Left hindlimb (tissue), 1 donor: ENCODE data around the gene SCAPER.
"Not testable (repeated sequence)": the region's sequence is repeated elsewhere in the genome, so short reads cannot be mapped to it uniquely, and the experiment has no call there.

Experiments used
- DNase-seq: peaks from one replicate; pipeline ENCODE4 v3.0.0-alpha.2; 2018

Gene SCAPER

DNA sequence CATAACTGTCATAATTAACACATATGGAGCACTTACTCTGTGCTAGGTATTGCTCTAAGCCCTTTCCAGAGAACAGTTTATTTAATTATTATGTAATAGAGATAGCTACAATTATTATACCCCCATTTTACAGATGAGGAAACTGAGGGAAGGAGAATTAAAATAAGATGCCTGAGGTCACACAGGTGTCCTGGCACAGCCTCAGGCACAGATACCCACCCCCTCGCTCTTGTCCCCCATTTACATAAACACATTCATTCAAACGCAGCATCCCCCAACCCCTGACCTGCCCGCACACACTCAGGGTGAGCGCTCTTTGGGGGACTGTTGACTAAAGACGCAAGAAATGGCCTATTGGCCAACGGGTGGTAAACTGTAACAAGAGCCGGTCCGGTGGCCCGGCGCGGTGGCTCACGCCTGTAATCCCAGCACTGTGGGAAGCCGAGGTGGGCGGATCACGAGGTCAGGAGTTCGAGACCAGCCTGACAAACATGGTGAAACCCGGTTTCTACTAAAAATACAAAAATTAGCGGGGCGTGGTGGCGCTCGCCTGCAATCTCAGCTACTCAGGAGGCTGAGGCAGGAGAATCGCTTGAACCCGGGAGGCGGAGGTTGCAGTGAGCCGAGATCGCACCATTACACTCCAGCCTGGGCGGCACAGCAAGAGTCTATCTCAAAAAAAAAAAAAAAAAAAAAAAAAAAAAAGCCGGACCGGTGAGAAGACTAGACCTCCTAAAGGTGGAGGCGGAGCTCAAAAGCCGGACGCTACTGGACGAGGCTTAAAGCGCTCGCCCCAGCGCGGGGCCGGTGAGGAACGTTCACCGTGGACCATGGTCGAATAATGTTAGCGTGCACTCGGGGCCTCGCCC is 570.5 kb downstream of the SCAPER start:
- DNase-seq: no peak

GRCh38 chr15:76333720-76334437 is 571.3 kb downstream of the SCAPER start:
- DNase-seq: no peak

DNA sequence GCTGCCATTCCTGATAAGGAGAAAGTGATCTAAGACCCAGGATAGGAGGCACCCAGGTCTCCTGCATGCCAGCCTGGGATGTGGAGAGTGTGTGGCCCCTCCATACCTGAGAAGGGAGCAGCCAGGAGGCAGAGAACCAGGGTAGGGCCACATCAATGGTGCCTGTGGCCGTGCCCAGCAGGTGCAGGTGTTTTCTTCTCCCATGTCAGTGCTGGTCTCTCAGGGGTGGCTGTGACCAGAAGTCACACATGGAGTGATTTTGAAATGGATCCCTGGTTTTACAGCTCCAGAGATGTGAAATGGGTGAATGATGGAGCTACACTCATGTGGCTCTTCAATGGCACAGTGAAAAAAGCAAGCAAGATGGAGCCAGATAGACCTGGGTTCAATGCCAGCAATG is 571.8 kb downstream of the SCAPER start:
- no peak for DNase-seq

GRCh38 chr15:76332796-76333195 is 572.3 kb downstream of the SCAPER start:
- DNase-seq: no peak

- no peak for DNase-seq
Measured at GRCh38 chr15:76330080-76330680, 575.0 kb downstream of the SCAPER start.

DNA sequence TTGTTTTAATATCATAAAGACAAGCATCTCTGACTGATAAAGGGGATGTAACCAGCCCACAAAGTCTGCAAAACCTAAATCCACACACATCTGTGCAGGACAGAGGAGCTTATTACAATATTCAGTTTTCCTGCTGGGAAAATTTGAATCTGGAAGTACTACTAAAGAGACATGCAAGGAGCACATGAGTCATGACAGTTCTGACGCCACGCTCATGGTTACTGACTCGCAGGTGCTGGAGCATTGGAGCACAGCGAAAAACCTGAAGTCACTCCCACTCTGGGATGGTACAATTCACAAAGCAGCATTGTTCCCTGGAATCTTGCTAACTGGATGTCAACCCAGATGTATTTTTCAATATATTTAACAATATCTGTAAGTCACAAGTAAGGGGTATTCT is 576.2 kb downstream of the SCAPER start:
- no peak for DNase-seq

- no peak for DNase-seq
Measured at GRCh38 chr15:76328106-76328696, 576.9 kb downstream of the SCAPER start.

DNA sequence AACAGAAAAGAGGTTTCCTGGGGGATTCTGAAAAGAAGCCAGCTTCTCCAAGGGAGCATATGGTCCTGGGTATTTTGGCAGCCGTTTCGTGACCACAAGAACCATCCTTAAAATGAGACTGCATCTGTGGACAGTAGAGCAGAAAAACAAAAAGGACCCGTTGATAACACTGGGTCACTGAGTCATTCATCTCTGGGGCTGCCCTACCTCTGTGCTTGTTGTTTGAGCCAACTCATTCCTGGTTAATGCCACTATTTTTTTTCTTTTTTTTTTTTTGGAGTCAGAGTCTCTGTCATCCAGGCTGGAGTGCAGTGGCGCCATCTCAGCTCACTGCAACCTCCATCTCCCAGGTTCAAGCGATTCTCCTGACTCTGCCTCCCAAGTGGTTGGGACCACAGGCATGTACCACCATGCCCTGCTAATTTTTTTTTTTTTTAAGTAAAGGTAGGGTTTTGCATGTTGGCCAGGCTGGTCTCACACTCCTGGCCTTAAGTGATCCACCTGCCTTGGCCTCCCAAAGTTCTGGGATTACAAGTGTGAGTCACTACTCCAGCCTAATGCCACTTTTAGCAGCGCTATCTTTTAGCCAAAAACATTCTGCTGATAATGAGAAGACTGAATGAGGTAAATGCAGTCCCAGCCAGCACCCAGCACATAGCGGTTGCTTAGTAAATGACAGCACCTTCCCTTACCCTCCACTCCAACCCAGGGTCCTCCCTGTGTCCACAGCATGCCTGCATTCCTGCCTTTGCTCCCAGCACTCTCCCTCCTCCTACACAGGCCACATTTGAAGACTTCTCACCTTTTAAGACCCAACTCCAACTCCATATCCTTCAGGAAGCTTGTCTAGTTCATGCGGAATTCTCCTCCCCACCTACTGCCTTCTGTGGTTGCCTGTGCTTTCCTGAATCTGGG is 577.7 kb downstream of the SCAPER start:
- DNase-seq: no peak

GRCh38 chr15:76325704-76326103 is 579.4 kb downstream of the SCAPER start:
- DNase-seq: no peak

GRCh38 chr15:76324066-76324465 is 581.1 kb downstream of the SCAPER start:
- no peak for DNase-seq

- DNase-seq: no peak
Measured at GRCh38 chr15:76321602-76322001, 583.5 kb downstream of the SCAPER start.

GRCh38 chr15:76321171-76321570 is 584.0 kb downstream of the SCAPER start:
- DNase-seq: no peak

DNA sequence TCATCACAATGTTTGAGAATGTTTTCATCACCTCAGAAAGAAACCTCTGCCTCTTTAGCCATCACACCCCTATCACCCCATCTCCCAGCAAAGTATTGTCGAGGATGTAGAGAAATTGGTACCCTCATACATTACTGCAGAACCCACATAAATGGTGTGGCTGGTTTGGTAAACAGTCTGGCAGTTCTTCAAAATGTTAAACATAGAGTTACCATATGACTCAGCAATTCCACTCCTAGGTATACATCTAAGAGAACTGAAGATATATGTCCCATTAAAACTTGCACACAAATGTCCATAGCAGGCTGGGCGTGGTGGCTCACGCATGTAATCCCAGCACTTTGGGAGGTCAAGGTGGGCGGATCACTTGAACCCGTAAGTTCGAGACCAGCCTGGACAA is 585.1 kb downstream of the SCAPER start:
- no peak for DNase-seq

GRCh38 chr15:76313731-76314130 is 591.4 kb downstream of the SCAPER start:
- DNase-seq: no peak

GRCh38 chr15:76313175-76313567 is 592.0 kb downstream of the SCAPER start:
- not testable (repeated sequence) for DNase-seq

DNA sequence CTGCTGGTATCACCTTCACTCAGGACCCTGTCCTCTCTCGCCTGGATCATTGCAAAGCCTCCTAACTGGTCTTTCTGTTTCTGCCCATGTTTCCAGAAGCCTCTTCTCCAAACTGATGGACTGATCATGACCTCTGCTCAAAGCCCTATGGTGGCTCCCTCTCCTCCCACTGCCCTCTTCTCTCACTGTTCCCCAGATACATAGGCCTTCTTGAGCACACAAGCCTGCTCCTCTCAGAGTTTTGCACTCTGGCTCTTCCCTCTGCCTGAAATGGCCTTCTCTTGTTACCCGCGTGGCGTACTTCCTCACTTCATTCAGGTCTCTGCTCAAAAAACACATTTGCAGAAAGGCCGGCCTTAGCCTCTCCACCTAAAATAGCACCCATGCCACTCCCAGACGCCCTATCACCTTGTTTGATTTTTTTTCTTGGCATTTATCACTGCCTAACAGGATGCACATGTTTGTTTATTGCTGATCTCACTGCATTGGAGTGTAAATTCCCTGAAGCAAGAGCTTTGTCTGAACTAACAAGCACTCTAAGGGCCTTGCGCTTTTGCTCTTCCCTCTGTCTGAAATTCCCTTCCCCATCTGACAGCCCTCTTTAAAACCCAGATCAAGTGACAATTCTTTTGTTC is 592.5 kb downstream of the SCAPER start:
- DNase-seq: no peak

DNA sequence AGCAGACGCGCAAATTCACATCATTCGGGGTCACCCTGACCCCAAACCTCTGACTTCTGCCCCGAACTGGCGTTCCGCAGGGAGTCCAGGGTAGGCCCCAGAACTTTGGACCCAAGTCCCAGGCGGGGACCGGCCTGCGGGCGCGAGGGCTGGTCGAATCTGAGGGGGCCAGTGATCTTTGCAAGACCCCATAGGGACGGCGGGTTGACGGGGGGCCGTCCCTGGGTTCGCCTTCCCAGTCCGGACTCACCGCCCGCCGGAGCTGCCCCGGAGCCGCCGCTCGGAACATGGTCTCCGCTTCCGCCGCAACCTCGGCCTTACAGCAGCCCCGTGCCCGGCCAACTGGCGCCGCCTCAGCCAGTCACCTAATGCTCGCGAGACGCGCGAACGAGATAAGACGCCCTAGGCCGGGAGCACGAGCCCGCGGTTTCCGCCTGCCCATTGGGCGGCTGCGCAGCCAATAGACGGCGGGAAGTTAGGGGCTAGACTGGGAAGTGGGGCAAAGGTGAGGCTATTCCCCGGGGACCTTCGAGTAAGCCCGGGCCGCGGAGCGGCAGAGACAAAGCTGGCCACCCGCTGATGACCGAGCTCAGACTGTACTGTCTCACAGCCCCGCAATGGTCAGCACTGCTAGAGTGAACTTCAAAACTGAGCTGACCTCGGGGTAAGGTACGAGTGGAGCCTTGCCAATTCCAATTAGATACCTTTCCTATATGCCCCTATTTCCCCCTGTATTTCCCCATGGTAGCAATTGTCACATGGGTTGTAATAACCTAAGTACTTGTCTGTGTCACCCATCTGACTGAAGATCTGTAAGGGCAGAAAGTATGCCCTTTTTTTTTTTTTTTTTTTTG is 593.8 kb downstream of the SCAPER start, which contains the start of gene ETFA:
ETFA (minus strand) TSS at position 370 of the 854 bp plus-strand sequence; CDS start at position 289, 81 bp downstream.
- DNase-seq: peak; percentile 95

DNA sequence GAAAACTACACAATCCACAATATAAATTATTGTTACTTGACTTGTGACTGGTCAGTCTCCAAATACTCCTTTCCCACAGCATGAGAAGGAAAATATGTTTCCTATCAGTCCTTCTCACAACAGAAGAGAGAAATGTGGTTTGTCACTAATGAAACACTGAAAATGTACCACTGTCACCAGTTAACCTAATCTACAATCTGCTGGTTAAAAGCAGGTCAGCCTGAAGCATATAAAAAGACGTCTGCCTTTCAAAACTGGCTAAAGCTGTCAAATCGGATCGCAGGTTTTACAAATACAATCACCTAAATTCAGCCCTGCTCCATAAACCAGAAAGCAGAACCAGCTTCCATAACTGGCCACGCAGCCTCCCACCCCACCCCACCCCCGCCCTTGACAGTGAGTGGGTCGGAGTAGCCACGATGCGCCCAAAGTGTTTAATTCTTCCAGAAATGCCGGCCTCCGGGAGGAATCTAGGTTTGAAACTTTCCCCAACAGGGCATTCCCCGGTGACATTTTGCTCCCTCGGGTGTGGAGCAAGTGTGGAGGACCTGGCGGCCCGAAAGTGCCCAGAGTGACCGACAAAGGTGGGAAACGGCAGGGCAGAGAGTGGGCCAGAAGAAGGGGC is 594.6 kb downstream of the SCAPER start:
- DNase-seq: peak; percentile 52

GRCh38 chr15:76309601-76310330 is 595.4 kb downstream of the SCAPER start:
- no peak for DNase-seq
